HepG2 (cell line): ENCODE data around the gene SNAI3. TPM values are rescaled to one million over a fixed set of nuclear protein-coding genes. Genes with fewer than 3 reads are reported as not detected.
A peak's percentile ranks its signal among the peaks of the same experiment; 100 is the strongest.

Experiments
- ATAD3A ChIP-seq: sonication (generic); formaldehyde crosslinking; IDR thresholded peaks from 2 replicates; pipeline ENCODE4 v1.4.0; 2020; ENCODE audit warnings: missing genetic modification reagents
- HOXA3 ChIP-seq: sonication (generic); formaldehyde crosslinking; IDR thresholded peaks from 2 replicates; pipeline ENCODE4 v1.5.0; 2020; ENCODE audit warnings: missing genetic modification reagents
- KLF16 ChIP-seq, 2 experiments: sonication (generic) in 1 of 2; formaldehyde crosslinking in 1 of 2; IDR thresholded peaks; 2 replicates each; pipeline versions ENCODE4 v1.6.1 to v1.8.0; 2016 to 2023; ENCODE audit warnings: missing genetic modification reagents in 2 of 2, missing compliant biosample characterization in 1 of 2
- MIXL1 ChIP-seq: IDR thresholded peaks from 2 replicates; pipeline ENCODE4 v1.6.1; 2016
- RBM39 ChIP-seq: fragments of 200-400 bp; formaldehyde crosslinking; IDR thresholded peaks from one replicate; pipeline ENCODE4 v1.6.1; 2018; ENCODE audit warnings: antibody characterized with exemption, mild to moderate bottlenecking, low read depth, low read length; ENCODE audit not compliant: poor library complexity, severe bottlenecking
- SMARCC2 ChIP-seq: fragments of 450-650 bp; IDR thresholded peaks from 2 replicates; pipeline ENCODE4 v1.6.1; 2017; ENCODE audit warnings: antibody characterized with exemption, mild to moderate bottlenecking
- ZFYVE20 ChIP-seq: sonication (generic); formaldehyde crosslinking; IDR thresholded peaks from 2 replicates; pipeline ENCODE4 v1.8.0; 2023; ENCODE audit warnings: low read depth, mild to moderate bottlenecking, moderate library complexity, missing genetic modification reagents, borderline replicate concordance
- ZNF160 ChIP-seq: sonication (generic); formaldehyde crosslinking; IDR thresholded peaks from 2 replicates; pipeline ENCODE4 v1.8.0; 2022; ENCODE audit warnings: mild to moderate bottlenecking, inconsistent platforms, missing genetic modification reagents
- ZNF282 ChIP-seq: fragments of 450-650 bp; IDR thresholded peaks from 2 replicates; pipeline ENCODE4 v1.6.1; 2018; ENCODE audit not compliant: partially characterized antibody
- ZNF547 ChIP-seq: sonication (generic); formaldehyde crosslinking; IDR thresholded peaks from 2 replicates; pipeline ENCODE4 v1.5.1; 2020; ENCODE audit warnings: mild to moderate bottlenecking, missing genetic modification reagents
- ZNF776 ChIP-seq: sonication (generic); formaldehyde crosslinking; IDR thresholded peaks from 2 replicates; pipeline ENCODE4 v1.4.0; 2020; ENCODE audit warnings: mild to moderate bottlenecking, missing genetic modification reagents
- ZNF780A ChIP-seq: sonication (generic); formaldehyde crosslinking; IDR thresholded peaks from 2 replicates; pipeline ENCODE4 v1.8.0; 2022; ENCODE audit warnings: mild to moderate bottlenecking, missing genetic modification reagents, moderate library complexity
- ZNF782 ChIP-seq: sonication (generic); formaldehyde crosslinking; IDR thresholded peaks from 2 replicates; pipeline ENCODE4 v1.4.0; 2020; ENCODE audit warnings: missing genetic modification reagents, mild to moderate bottlenecking, borderline replicate concordance
- ZNF792 ChIP-seq: IDR thresholded peaks from 2 replicates; pipeline ENCODE4 v1.6.1; 2016
- ZNF850 ChIP-seq: sonication (generic); formaldehyde crosslinking; conservative IDR thresholded peaks from 2 replicates; pipeline ENCODE4 v1.9.0; 2021; ENCODE audit warnings: mild to moderate bottlenecking, missing genetic modification reagents
- polyA plus RNA-seq, 8 experiments: library from polyadenylated mRNA; depleted of rRNA in 3 of 8; stranded (reverse) in 7 of 8; unstranded in 1 of 8; fragments of >200 nt; fragmentation: Illumina TruSeq in 4 of 8; extraction: Trizol in 4 of 8; gene quantifications; 2 replicates each; pipeline versions ENCODE4 v1.2.1 to v1.2.3, GENCODE V29; 2011 to 2016; ENCODE audit warnings: low read depth in 4 of 8, missing spikeins in 1 of 8, mixed read lengths in 1 of 8; ENCODE audit not compliant: insufficient read depth in 1 of 8
- total RNA-seq, 5 experiments: library from RNA; depleted of rRNA; stranded (reverse); fragments of >200 nt; fragmentation: Illumina TruSeq; extraction: Trizol; gene quantifications; 2 replicates each; pipeline ENCODE4 v1.2.3, GENCODE V29; 2016; ENCODE audit warnings: low read depth in 1 of 5
- TF ChIP-seq, protein P1 (sequence below): sonication (generic); formaldehyde crosslinking; IDR thresholded peaks from 2 replicates; pipeline ENCODE4 v1.5.0; 2020; ENCODE audit warnings: missing genetic modification reagents
- TF ChIP-seq, protein P2 (sequence below): sonication (generic); formaldehyde crosslinking; IDR thresholded peaks from 2 replicates; pipeline ENCODE4 v1.4.0; 2020; ENCODE audit warnings: missing genetic modification reagents, mild to moderate bottlenecking, borderline replicate concordance
- TF ChIP-seq, protein P3 (sequence below): IDR thresholded peaks from 2 replicates; pipeline ENCODE4 v1.6.1; 2016; ENCODE audit warnings: missing compliant biosample characterization, missing genetic modification reagents, borderline replicate concordance
- TF ChIP-seq, protein P4 (sequence below): sonication (generic); formaldehyde crosslinking; IDR thresholded peaks from 2 replicates; pipeline ENCODE4 v1.4.0; 2020; ENCODE audit warnings: missing genetic modification reagents

The SNAI3 gene
- total and polyA plus RNA-seq, 2 of the 13 experiments (the other 11 are each of a cell fraction or from before 2014, with no cell fraction given), result 0.09 to 0.18 TPM

DNA sequence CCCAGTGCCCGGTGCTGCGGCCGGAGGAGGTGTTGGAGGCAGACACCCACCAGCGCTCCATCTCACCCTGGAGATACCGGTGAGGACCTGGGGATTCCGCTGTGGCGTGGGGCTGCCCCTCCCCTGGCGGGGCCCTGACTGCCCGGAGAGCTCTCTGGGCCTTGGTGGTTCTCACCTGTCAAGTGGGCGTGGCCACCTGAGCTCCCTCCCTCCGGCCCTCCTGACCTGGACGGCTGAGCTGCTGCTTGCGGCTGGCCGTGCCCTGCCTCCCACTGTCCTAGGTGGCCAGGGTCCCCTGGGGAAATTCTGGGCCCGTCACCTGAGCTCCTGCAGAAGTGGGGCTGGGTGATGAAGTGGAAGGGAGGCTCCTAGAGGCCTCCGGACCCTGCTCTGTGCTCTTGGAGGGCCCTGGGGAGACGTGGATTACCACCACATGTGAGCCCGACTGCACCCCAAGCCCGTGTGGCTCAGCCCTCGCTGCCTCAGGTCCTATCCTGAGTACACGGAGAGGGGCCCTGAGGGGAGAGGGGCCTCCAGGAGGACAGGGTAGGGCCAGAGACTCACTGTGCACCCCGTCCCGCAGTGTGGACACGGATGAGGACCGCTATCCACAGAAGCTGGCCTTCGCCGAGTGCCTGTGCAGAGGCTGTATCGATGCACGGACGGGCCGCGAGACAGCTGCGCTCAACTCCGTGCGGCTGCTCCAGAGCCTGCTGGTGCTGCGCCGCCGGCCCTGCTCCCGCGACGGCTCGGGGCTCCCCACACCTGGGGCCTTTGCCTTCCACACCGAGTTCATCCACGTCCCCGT lies 46.9 kb downstream of the SNAI3 start (continued):
- TF ChIP-seq, protein P1, sequence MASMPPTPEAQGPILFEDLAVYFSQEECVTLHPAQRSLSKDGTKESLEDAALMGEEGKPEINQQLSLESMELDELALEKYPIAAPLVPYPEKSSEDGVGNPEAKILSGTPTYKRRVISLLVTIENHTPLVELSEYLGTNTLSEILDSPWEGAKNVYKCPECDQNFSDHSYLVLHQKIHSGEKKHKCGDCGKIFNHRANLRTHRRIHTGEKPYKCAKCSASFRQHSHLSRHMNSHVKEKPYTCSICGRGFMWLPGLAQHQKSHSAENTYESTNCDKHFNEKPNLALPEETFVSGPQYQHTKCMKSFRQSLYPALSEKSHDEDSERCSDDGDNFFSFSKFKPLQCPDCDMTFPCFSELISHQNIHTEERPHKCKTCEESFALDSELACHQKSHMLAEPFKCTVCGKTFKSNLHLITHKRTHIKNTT (CRISPR knock-in tag), result no peak
- peak; percentile 57 for TF ChIP-seq RBM39
- TF ChIP-seq ZNF282, result no peak
- TF ChIP-seq KLF16 (CRISPR knock-in tag; IDR thresholded peaks at IDR 0.05), result no peak
- TF ChIP-seq, protein P2, sequence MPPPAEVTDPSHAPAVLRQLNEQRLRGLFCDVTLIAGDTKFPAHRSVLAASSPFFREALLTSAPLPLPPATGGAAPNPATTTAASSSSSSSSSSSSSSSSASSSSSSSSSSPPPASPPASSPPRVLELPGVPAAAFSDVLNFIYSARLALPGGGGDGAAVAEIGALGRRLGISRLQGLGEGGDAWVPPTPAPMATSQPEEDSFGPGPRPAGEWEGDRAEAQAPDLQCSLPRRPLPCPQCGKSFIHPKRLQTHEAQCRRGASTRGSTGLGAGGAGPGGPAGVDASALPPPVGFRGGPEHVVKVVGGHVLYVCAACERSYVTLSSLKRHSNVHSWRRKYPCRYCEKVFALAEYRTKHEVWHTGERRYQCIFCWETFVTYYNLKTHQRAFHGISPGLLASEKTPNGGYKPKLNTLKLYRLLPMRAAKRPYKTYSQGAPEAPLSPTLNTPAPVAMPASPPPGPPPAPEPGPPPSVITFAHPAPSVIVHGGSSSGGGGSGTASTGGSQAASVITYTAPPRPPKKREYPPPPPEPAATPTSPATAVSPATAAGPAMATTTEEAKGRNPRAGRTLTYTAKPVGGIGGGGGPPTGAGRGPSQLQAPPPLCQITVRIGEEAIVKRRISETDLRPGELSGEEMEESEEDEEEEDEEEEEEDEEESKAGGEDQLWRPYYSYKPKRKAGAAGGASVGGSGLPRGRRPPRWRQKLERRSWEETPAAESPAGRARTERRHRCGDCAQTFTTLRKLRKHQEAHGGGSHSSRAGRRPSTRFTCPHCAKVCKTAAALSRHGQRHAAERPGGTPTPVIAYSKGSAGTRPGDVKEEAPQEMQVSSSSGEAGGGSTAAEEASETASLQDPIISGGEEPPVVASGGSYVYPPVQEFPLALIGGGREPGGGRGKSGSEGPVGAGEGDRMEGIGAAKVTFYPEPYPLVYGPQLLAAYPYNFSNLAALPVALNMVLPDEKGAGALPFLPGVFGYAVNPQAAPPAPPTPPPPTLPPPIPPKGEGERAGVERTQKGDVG (CRISPR knock-in tag), result 0 out of 2 replicates have a peak, but pooled peaks have one; percentile 20
- no peak for TF ChIP-seq SMARCC2
- TF ChIP-seq, protein P3, sequence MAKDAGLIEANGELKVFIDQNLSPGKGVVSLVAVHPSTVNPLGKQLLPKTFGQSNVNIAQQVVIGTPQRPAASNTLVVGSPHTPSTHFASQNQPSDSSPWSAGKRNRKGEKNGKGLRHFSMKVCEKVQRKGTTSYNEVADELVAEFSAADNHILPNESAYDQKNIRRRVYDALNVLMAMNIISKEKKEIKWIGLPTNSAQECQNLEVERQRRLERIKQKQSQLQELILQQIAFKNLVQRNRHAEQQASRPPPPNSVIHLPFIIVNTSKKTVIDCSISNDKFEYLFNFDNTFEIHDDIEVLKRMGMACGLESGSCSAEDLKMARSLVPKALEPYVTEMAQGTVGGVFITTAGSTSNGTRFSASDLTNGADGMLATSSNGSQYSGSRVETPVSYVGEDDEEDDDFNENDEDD (CRISPR knock-in tag), result 0 out of 2 replicates have a peak, but pooled peaks have one; percentile 3
- TF ChIP-seq ATAD3A, result no peak
- TF ChIP-seq ZNF792 (CRISPR knock-in tag), result no peak
- no peak for TF ChIP-seq ZNF547 (CRISPR knock-in tag)
- no peak for TF ChIP-seq HOXA3
- no peak for TF ChIP-seq ZNF780A (CRISPR knock-in tag)
- no peak; the same call in 1 of the 2 replicates for TF ChIP-seq ZNF776 (CRISPR knock-in tag)
- TF ChIP-seq ZFYVE20 (CRISPR knock-in tag), result 0 out of 2 replicates have a peak, but pooled peaks have one; percentile 55
- TF ChIP-seq ZNF782 (CRISPR knock-in tag), result 0 out of 2 replicates have a peak, but pooled peaks have one; percentile 54
- TF ChIP-seq ZNF850 (CRISPR knock-in tag), result no peak
- TF ChIP-seq, protein P4, sequence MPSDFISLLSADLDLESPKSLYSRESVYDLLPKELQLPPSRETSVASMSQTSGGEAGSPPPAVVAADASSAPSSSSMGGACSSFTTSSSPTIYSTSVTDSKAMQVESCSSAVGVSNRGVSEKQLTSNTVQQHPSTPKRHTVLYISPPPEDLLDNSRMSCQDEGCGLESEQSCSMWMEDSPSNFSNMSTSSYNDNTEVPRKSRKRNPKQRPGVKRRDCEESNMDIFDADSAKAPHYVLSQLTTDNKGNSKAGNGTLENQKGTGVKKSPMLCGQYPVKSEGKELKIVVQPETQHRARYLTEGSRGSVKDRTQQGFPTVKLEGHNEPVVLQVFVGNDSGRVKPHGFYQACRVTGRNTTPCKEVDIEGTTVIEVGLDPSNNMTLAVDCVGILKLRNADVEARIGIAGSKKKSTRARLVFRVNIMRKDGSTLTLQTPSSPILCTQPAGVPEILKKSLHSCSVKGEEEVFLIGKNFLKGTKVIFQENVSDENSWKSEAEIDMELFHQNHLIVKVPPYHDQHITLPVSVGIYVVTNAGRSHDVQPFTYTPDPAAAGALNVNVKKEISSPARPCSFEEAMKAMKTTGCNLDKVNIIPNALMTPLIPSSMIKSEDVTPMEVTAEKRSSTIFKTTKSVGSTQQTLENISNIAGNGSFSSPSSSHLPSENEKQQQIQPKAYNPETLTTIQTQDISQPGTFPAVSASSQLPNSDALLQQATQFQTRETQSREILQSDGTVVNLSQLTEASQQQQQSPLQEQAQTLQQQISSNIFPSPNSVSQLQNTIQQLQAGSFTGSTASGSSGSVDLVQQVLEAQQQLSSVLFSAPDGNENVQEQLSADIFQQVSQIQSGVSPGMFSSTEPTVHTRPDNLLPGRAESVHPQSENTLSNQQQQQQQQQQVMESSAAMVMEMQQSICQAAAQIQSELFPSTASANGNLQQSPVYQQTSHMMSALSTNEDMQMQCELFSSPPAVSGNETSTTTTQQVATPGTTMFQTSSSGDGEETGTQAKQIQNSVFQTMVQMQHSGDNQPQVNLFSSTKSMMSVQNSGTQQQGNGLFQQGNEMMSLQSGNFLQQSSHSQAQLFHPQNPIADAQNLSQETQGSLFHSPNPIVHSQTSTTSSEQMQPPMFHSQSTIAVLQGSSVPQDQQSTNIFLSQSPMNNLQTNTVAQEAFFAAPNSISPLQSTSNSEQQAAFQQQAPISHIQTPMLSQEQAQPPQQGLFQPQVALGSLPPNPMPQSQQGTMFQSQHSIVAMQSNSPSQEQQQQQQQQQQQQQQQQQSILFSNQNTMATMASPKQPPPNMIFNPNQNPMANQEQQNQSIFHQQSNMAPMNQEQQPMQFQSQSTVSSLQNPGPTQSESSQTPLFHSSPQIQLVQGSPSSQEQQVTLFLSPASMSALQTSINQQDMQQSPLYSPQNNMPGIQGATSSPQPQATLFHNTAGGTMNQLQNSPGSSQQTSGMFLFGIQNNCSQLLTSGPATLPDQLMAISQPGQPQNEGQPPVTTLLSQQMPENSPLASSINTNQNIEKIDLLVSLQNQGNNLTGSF (CRISPR knock-in tag), result no peak
- TF ChIP-seq ZNF160 (CRISPR knock-in tag), result no peak
- TF ChIP-seq MIXL1 (CRISPR knock-in tag), result no peak
